GM12878 (cell line): Measurements from ENCODE around the gene CDKL4. TPM values are rescaled to one million over a fixed set of nuclear protein-coding genes. Genes with fewer than 3 reads are reported as not detected.
A peak's percentile ranks its signal among the peaks of the same experiment; 100 is the strongest.

Source experiments
- ATAC-seq: fragments of 200-7000 bp; cut with Tn5 transposase; 3 replicates; pipeline ENCODE4 v1.9.1; 2020; ENCODE audit warnings: mild to moderate bottlenecking, moderate library complexity
- BruUV-seq: library from RNA; stranded (reverse); fragments of 400-500 nt; replicated peaks from 2 replicates; lab custom pipeline; 2021; lab: Mats Ljungman, UMichigan
- CTCF ChIA-PET: fragments of 300-600 bp; sonication (Branson Sonifier 250); formaldehyde crosslinking; extraction: SDS; loops from one replicate; lab custom pipeline; 2021; ENCODE audit warnings: inconsistent platforms; lab: Yijun Ruan, JAX
- POLR2A ChIA-PET: fragments of 350-600 bp; formaldehyde crosslinking; extraction: SDS; loops from one replicate; lab custom pipeline; 2021; ENCODE audit warnings: inconsistent platforms; lab: Charles Lee
- RAD21 ChIA-PET: fragments of 300-600 bp; sonication (Branson Sonifier 250); formaldehyde crosslinking; loops from one replicate; lab custom pipeline; 2023; ENCODE audit warnings: antibody characterized with exemption; ENCODE audit not compliant: unreplicated experiment; lab: Charles Lee
- SMC1A ChIA-PET: fragments of 300-600 bp; sonication (Branson Sonifier 250); formaldehyde crosslinking; loops from one replicate; lab custom pipeline; 2023; ENCODE audit not compliant: unreplicated experiment, uncharacterized antibody; lab: Charles Lee
- DNase-seq: peaks from one replicate; pipeline ENCODE4 v3.0.0-alpha.2; 2011; ENCODE audit warnings: low read depth, low spot score
- FAIRE-seq: peaks from 3 replicates; lab custom pipeline; 2011; peaks lifted over from hg19 to GRCh38; lab: Jason Lieb, UNC
- H2AFZ ChIP-seq: 2 replicates; pipeline ENCODE4 v1.6.0; 2011; ENCODE audit warnings: low read depth, low read length, control low read depth; ENCODE audit not compliant: control insufficient read depth
- H3K27ac ChIP-seq: 2 replicates; pipeline ENCODE4 v1.5.1; 2011; ENCODE audit warnings: control low read depth; ENCODE audit not compliant: control insufficient read depth, insufficient read depth
- H3K27me3 ChIP-seq, 2 experiments: replicated peaks in 1 of 2; 2 replicates each; pipeline versions ENCODE4 v1.6.0 to v1.6.1; 2011; ENCODE audit warnings: low read length in 1 of 2; ENCODE audit not compliant: control insufficient read depth in 2 of 2, insufficient read depth in 2 of 2
- H3K36me3 ChIP-seq, 2 experiments: 2 replicates each; pipeline ENCODE4 v1.5.1; 2011; ENCODE audit warnings: low read length in 1 of 2; ENCODE audit not compliant: control insufficient read depth in 2 of 2, insufficient read depth in 2 of 2
- H3K4me1 ChIP-seq: 2 replicates; pipeline ENCODE4 v1.6.1; 2011; ENCODE audit warnings: mild to moderate bottlenecking, low read length, moderate library complexity, mixed read lengths; ENCODE audit not compliant: control insufficient read depth, insufficient read depth
- H3K4me2 ChIP-seq: 2 replicates; pipeline ENCODE4 v1.6.0; 2011; ENCODE audit warnings: control low read depth; ENCODE audit not compliant: control insufficient read depth, insufficient read depth
- H3K4me3 ChIP-seq: fragments of 200-600 bp; sonication (generic); 2 replicates; pipeline ENCODE4 v1.5.1; 2016
- H3K79me2 ChIP-seq: 2 replicates; pipeline ENCODE4 v1.6.0; 2011; ENCODE audit warnings: low read length; ENCODE audit not compliant: control insufficient read depth, insufficient read depth
- H3K9ac ChIP-seq: 2 replicates; pipeline ENCODE4 v1.8.0; 2011; ENCODE audit warnings: low read length, control low read depth, mixed read lengths; ENCODE audit not compliant: control insufficient read depth, insufficient read depth
- H3K9me3 ChIP-seq: replicated peaks from 3 replicates; pipeline ENCODE4 v1.5.1; 2011; ENCODE audit warnings: mild to moderate bottlenecking, low read length; ENCODE audit not compliant: control insufficient read depth, insufficient read depth
- H4K20me1 ChIP-seq: 2 replicates; pipeline ENCODE4 v1.6.0; 2011; ENCODE audit not compliant: control insufficient read depth, insufficient read depth
- EED ChIP-seq: sonication (generic); IDR thresholded peaks from 2 replicates; pipeline ENCODE4 v1.6.1; 2016; ENCODE audit warnings: antibody characterized with exemption, low read depth
- EP300 ChIP-seq, 2 experiments: fragments of 150-350 bp in 1 of 2; IDR thresholded peaks; 2 replicates each; pipeline ENCODE4 v1.6.1; 2011 to 2012; ENCODE audit warnings: low read depth in 2 of 2, low read length in 2 of 2, borderline replicate concordance in 1 of 2, improper control_type of control experiment in 1 of 2, inconsistent platforms in 1 of 2; ENCODE audit not compliant: control insufficient read depth in 1 of 2
- IKZF2 ChIP-seq, 2 experiments: fragments of 450-650 bp; IDR thresholded peaks; 2 replicates each; pipeline ENCODE4 v1.6.1; 2017; ENCODE audit warnings: mild to moderate bottlenecking in 2 of 2, moderate library complexity in 2 of 2
- JUNB ChIP-seq: IDR thresholded peaks from 2 replicates; pipeline ENCODE4 v1.6.1; 2016; ENCODE audit warnings: antibody characterized with exemption, mild to moderate bottlenecking
- NBN ChIP-seq: fragments of 450-650 bp; IDR thresholded peaks from 2 replicates; pipeline ENCODE4 v1.6.1; 2016
- NFIC ChIP-seq: IDR thresholded peaks from 2 replicates; pipeline ENCODE4 v1.6.1; 2012; ENCODE audit warnings: low read depth, mild to moderate bottlenecking, inconsistent platforms, low read length, moderate library complexity
- RUNX3 ChIP-seq: IDR thresholded peaks from 2 replicates; pipeline ENCODE4 v1.6.1; 2012; ENCODE audit warnings: low read length, inconsistent platforms
- SRF ChIP-seq, 2 experiments: IDR thresholded peaks; 2 replicates each; pipeline ENCODE4 v1.6.1; 2011; ENCODE audit warnings: low read depth in 2 of 2, low read length in 2 of 2, mild to moderate bottlenecking in 1 of 2, moderate library complexity in 1 of 2
- WGBS: methylation state at CpG from one replicate; pipeline ENCODE4 v1.1.6; 2016; ENCODE audit warnings: low lambda C conversion rate; ENCODE audit not compliant: insufficient replicate concordance, insufficient coverage; ENCODE audit errors: missing lambda C conversion rate; 5-methylcytosine and 5-hydroxymethylcytosine counted together
- in situ Hi-C: fragments of 300-500 bp; cut with MboI; formaldehyde crosslinking; loops from 9 replicates; pipeline ENCODE4 v1.14.3; 2018; ENCODE audit warnings: mixed read lengths
- intact Hi-C: fragments of 100-400 bp; cut with micrococcal nuclease; formaldehyde crosslinking; loops from one replicate; pipeline ENCODE4 v1.14.2; 2022; ENCODE audit not compliant: unreplicated experiment
- polyA plus RNA-seq, 11 experiments: library from polyadenylated mRNA; depleted of rRNA in 4 of 11; unstranded in 6 of 11; stranded (reverse) in 5 of 11; fragments of >200 nt; fragmentation: Nextera tagmentation in 4 of 11; fragmentation: Illumina TruSeq in 1 of 11; extraction: Ambion mirVana in 4 of 11; extraction: Trizol in 1 of 11; gene quantifications; 1 replicate in 1 of 11; 2 replicates in 10 of 11; pipeline versions ENCODE4 v1.2.1 to v1.2.3, GENCODE V29; 2011 to 2016; ENCODE audit warnings: inconsistent platforms in 2 of 11, missing spikeins in 2 of 11, low read depth in 1 of 11
- total RNA-seq, 4 experiments: library from RNA; depleted of rRNA in 3 of 4; stranded (reverse); fragments of >200 nt in 3 of 4; fragmentation: Illumina TruSeq in 1 of 4; extraction: Trizol in 1 of 4; gene quantifications; 2 replicates each; pipeline versions ENCODE4 v1.2.1 to v1.2.3, GENCODE V29; 2013 to 2021
- TF ChIP-seq, protein P1 (sequence below): fragments of 450-650 bp; IDR thresholded peaks from 2 replicates; pipeline ENCODE4 v1.6.1; 2016; ENCODE audit warnings: mild to moderate bottlenecking

The CDKL4 gene
- total and polyA plus RNA-seq, 10 of the 15 experiments (the other 5 are each of a cell fraction or from before 2014, with no cell fraction given), result not detected

- no peaks in the 10 kb centered on the region for H3K79me2 ChIP-seq
- BruUV-seq, result no TSS peak
- H3K27me3 ChIP-seq, result no peaks in the 10 kb centered on the region
- H4K20me1 ChIP-seq, result no peaks in the 10 kb centered on the region
- no peaks in the 10 kb centered on the region for H3K36me3 ChIP-seq
- ATAC-seq (no peak), DNase-seq (peak; percentile 4), FAIRE-seq (no peak)
- H3K9ac ChIP-seq, result no peak overlapping the region
- H3K4me1 ChIP-seq, result peaks cover 3% of the 10 kb centered on the region; the same call in 1 of the 2 replicates
- in situ Hi-C loops (loop anchor here (5.0 kb wide), 2 partner anchors 163 to 278 kb away; no protein-coding TSS in a partner anchor), intact Hi-C loops (no loop called here)
- ChIA-PET CTCF (interaction anchor here (0.7 to 9.3 kb wide), 8 partner anchors 92 to 277 kb away, joined by 3 to 319 read pairs (median 4); partner anchors contain the start of gene SOS1), SMC1A (interaction anchor here (0.8 to 1.9 kb wide), 7 partner anchors 101 to 278 kb away, joined by 3 to 11 read pairs (median 4); no protein-coding TSS in a partner anchor), POLR2A (no interaction called here), RAD21 (interaction anchor here (0.5 to 6.1 kb wide), 5 partner anchors 89 to 277 kb away, joined by 4 to 160 read pairs (median 8); partner anchors contain the start of gene SOS1)
- H3K9me3 ChIP-seq, result no peaks in the 10 kb centered on the region
- 29% methylated on average over 1 of the region's 1 CpG for WGBS
- no peak for TF ChIP-seq SRF (IDR thresholded peaks at IDR 0.05; ENCODE audit: low read depth in 2 of 2, low read length in 2 of 2)
- no peak for TF ChIP-seq EP300 (IDR thresholded peaks at IDR 0.05; ENCODE audit: borderline replicate concordance in 1 of 2, control insufficient read depth in 1 of 2, low read depth in 2 of 2, low read length in 2 of 2)
- TF ChIP-seq NBN, result no peak
- TF ChIP-seq RUNX3, result peak; percentile 64
- TF ChIP-seq IKZF2 (IDR thresholded peaks at IDR 0.05), result peak; percentile 62 to 67; a peak in 3 of 4 replicates
- TF ChIP-seq NFIC, result 0 out of 2 replicates have a peak, but pooled peaks have one; percentile 25
- TF ChIP-seq EED, result 0 out of 2 replicates have a peak, but pooled peaks have one; percentile 39
- TF ChIP-seq JUNB, result peak; percentile 32
- TF ChIP-seq, protein P1, sequence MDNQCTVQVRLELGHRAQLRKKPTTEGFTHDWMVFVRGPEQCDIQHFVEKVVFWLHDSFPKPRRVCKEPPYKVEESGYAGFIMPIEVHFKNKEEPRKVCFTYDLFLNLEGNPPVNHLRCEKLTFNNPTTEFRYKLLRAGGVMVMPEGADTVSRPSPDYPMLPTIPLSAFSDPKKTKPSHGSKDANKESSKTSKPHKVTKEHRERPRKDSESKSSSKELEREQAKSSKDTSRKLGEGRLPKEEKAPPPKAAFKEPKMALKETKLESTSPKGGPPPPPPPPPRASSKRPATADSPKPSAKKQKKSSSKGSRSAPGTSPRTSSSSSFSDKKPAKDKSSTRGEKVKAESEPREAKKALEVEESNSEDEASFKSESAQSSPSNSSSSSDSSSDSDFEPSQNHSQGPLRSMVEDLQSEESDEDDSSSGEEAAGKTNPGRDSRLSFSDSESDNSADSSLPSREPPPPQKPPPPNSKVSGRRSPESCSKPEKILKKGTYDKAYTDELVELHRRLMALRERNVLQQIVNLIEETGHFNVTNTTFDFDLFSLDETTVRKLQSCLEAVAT, result no peak
- 0 out of 2 replicates have a peak overlapping the region, but pooled peaks have one; percentile 7 for H3K4me2 ChIP-seq
- H2AFZ ChIP-seq, result no peak overlapping the region
- no peak overlapping the region for H3K4me3 ChIP-seq
- no peak overlapping the region for H3K27ac ChIP-seq
Observed at GRCh38 chr2:39225567-39225966, 18.2 kb downstream of the CDKL4 start.
